GM12892 (cell line): ENCODE results near the gene SRGAP2C.
"Not testable (repeated sequence)": the region's sequence is repeated elsewhere in the genome, so short reads cannot be mapped to it uniquely, and the experiment has no call there.

Experiments used
- POLR2A ChIP-seq: IDR thresholded peaks from 2 replicates; pipeline ENCODE4 v1.6.1; 2011; ENCODE audit warnings: low read depth, low read length, control low read depth
- POLR2AphosphoS5 ChIP-seq: IDR thresholded peaks from 2 replicates; pipeline ENCODE4 v1.6.1; 2011; ENCODE audit warnings: low read depth, low read length, control low read depth
- TAF1 ChIP-seq: IDR thresholded peaks from 2 replicates; pipeline ENCODE4 v1.6.1; 2011; ENCODE audit warnings: low read depth, mild to moderate bottlenecking, control low read depth, low read length, borderline replicate concordance

GRCh38 chr1:121298529-121298928, 113.8 kb downstream of the SRGAP2C start:
- not testable (repeated sequence) for TF ChIP-seq POLR2A, TAF1, POLR2AphosphoS5
